BLaER1 treated with 17β-estradiol and CSF1 and Interleukin-3, amounts not matched to agents 10 nM and 100 nM (cell line): ENCODE data around the gene TOP1.

Source experiments
- H3K27ac ChIP-seq, 11 experiments: shearing (Covaris generic); formaldehyde crosslinking; 2 replicates each; pipeline ENCODE4 v1.8.1; 2022
- H3K27me3 ChIP-seq, 11 experiments: shearing (Covaris generic); formaldehyde crosslinking; 2 replicates each; pipeline ENCODE4 v1.8.1; 2022
- H3K36me3 ChIP-seq, 11 experiments: shearing (Covaris generic); formaldehyde crosslinking; 2 replicates each; pipeline ENCODE4 v1.8.1; 2022
- H3K4me1 ChIP-seq, 10 experiments: shearing (Covaris generic); formaldehyde crosslinking; 2 replicates each; pipeline ENCODE4 v1.8.1; 2022
- H3K4me2 ChIP-seq, 11 experiments: shearing (Covaris generic); formaldehyde crosslinking; 2 replicates each; pipeline ENCODE4 v1.8.1; 2022
- H3K4me3 ChIP-seq, 10 experiments: shearing (Covaris generic); formaldehyde crosslinking; 2 replicates each; pipeline ENCODE4 v1.8.1; 2022
- H3K9ac ChIP-seq, 11 experiments: shearing (Covaris generic); formaldehyde crosslinking; 2 replicates each; pipeline ENCODE4 v1.8.1; 2022
- H3K9me3 ChIP-seq, 11 experiments: shearing (Covaris generic); formaldehyde crosslinking; replicated peaks in 1 of 11; 2 replicates each; pipeline ENCODE4 v1.8.1; 2022
- H4K20me1 ChIP-seq, 11 experiments: shearing (Covaris generic); formaldehyde crosslinking; 2 replicates each; pipeline ENCODE4 v1.8.1; 2022
- Cebpa-rat ChIP-seq, 11 experiments: shearing (Covaris generic); IDR thresholded peaks; 2 replicates each; pipeline ENCODE4 v1.8.1; 2022

The TOP1 gene

GRCh38 chr20:41155261-41155660 lies 126.6 kb downstream of the TOP1 start:
- H3K4me2 ChIP-seq, result peak overlapping the region in 4 of 11 experiments; percentile 65 to 80 (median 72); a peak in 5 of 22 replicates
- H3K9ac ChIP-seq, result no peak overlapping the region
- TF ChIP-seq Cebpa-rat (IDR thresholded peaks at IDR 0.05), result no peak
- H4K20me1 ChIP-seq, result peaks cover 19 to 100% (median 100%) of the 10 kb centered on the region in 11 experiments; a peak in 20 of 22 replicates
- peaks cover 9 to 44% (median 23%) of the 10 kb centered on the region in 11 experiments; a peak in 21 of 22 replicates for H3K36me3 ChIP-seq
- no peaks in the 10 kb centered on the region for H3K9me3 ChIP-seq
- no peak overlapping the region for H3K27ac ChIP-seq
- H3K4me1 ChIP-seq, result peaks cover 19 to 69% (median 56%) of the 10 kb centered on the region in 10 experiments
- H3K4me3 ChIP-seq, result no peak overlapping the region
- H3K27me3 ChIP-seq, result no peaks in the 10 kb centered on the region

- peaks cover 18 to 64% (median 47%) of the 10 kb centered on the region in 11 experiments for H3K36me3 ChIP-seq
- H3K27ac ChIP-seq, result no peak overlapping the region
- peaks cover 0 to 11% (median 4%) of the 10 kb centered on the region in 11 experiments; a peak in 11 of 22 replicates for H3K27me3 ChIP-seq
- H3K4me1 ChIP-seq, result peaks cover 19 to 49% (median 46%) of the 10 kb centered on the region in 10 experiments
- H3K9me3 ChIP-seq, result no peaks in the 10 kb centered on the region
- no peak for TF ChIP-seq Cebpa-rat (IDR thresholded peaks at IDR 0.05)
- no peak overlapping the region for H3K4me3 ChIP-seq
- peak overlapping the region in 8 of 11 experiments; percentile 61 to 80 (median 73); a peak in 13 of 22 replicates for H3K4me2 ChIP-seq
- peaks cover 18 to 100% (median 100%) of the 10 kb centered on the region in 11 experiments; a peak in 20 of 22 replicates for H4K20me1 ChIP-seq
- H3K9ac ChIP-seq, result no peak overlapping the region
Measured at GRCh38 chr20:41158082-41158625, 129.5 kb downstream of the TOP1 start.

GRCh38 chr20:41159547-41159946 lies 130.9 kb downstream of the TOP1 start:
- no peaks in the 10 kb centered on the region for H3K9me3 ChIP-seq
- H3K9ac ChIP-seq, result no peak overlapping the region
- peaks cover 32 to 74% (median 61%) of the 10 kb centered on the region in 11 experiments for H3K36me3 ChIP-seq
- H3K27me3 ChIP-seq, result peaks cover 8 to 25% (median 17%) of the 10 kb centered on the region in 11 experiments; a peak in 20 of 22 replicates
- no peak overlapping the region for H3K4me3 ChIP-seq
- no peak overlapping the region for H3K27ac ChIP-seq
- H4K20me1 ChIP-seq, result peaks cover 18 to 100% (median 100%) of the 10 kb centered on the region in 11 experiments; a peak in 20 of 22 replicates
- TF ChIP-seq Cebpa-rat (IDR thresholded peaks at IDR 0.05), result no peak
- peaks cover 13 to 35% (median 32%) of the 10 kb centered on the region in 10 experiments for H3K4me1 ChIP-seq
- H3K4me2 ChIP-seq, result no peak overlapping the region

- H3K9me3 ChIP-seq, result no peaks in the 10 kb centered on the region
- peaks cover 12 to 100% (median 100%) of the 10 kb centered on the region in 11 experiments; a peak in 20 of 22 replicates for H4K20me1 ChIP-seq
- H3K4me3 ChIP-seq, result no peak overlapping the region
- no peak for TF ChIP-seq Cebpa-rat (IDR thresholded peaks at IDR 0.05)
- H3K27me3 ChIP-seq, result peaks cover 19 to 36% (median 29%) of the 10 kb centered on the region in 11 experiments; a peak in 21 of 22 replicates
- no peak overlapping the region for H3K4me2 ChIP-seq
- no peak overlapping the region for H3K9ac ChIP-seq
- H3K27ac ChIP-seq, result no peak overlapping the region
- peaks cover 44 to 77% (median 71%) of the 10 kb centered on the region in 11 experiments for H3K36me3 ChIP-seq
- peaks cover 13 to 25% (median 22%) of the 10 kb centered on the region in 10 experiments for H3K4me1 ChIP-seq
Measured at GRCh38 chr20:41160686-41161085, 132.1 kb downstream of the TOP1 start.

- H3K4me2 ChIP-seq, result no peak overlapping the region
- H4K20me1 ChIP-seq, result peaks cover 7 to 100% (median 100%) of the 10 kb centered on the region in 11 experiments; a peak in 20 of 22 replicates
- H3K4me1 ChIP-seq, result peaks cover 8 to 21% (median 16%) of the 10 kb centered on the region in 10 experiments
- no peaks in the 10 kb centered on the region for H3K9me3 ChIP-seq
- TF ChIP-seq Cebpa-rat (IDR thresholded peaks at IDR 0.05), result no peak
- peaks cover 31 to 47% (median 41%) of the 10 kb centered on the region in 11 experiments; a peak in 21 of 22 replicates for H3K27me3 ChIP-seq
- no peak overlapping the region for H3K27ac ChIP-seq
- peaks cover 56 to 88% (median 83%) of the 10 kb centered on the region in 11 experiments for H3K36me3 ChIP-seq
- H3K4me3 ChIP-seq, result no peak overlapping the region
- no peak overlapping the region for H3K9ac ChIP-seq
Measured at GRCh38 chr20:41161886-41162285, 133.3 kb downstream of the TOP1 start.

GRCh38 chr20:41162396-41162795 lies 133.8 kb downstream of the TOP1 start:
- H3K4me3 ChIP-seq, result no peak overlapping the region
- no peak overlapping the region for H3K9ac ChIP-seq
- H3K27me3 ChIP-seq, result peaks cover 36 to 52% (median 42%) of the 10 kb centered on the region in 11 experiments; a peak in 21 of 22 replicates
- H4K20me1 ChIP-seq, result peaks cover 7 to 100% (median 100%) of the 10 kb centered on the region in 11 experiments; a peak in 20 of 22 replicates
- H3K9me3 ChIP-seq, result no peaks in the 10 kb centered on the region
- TF ChIP-seq Cebpa-rat (IDR thresholded peaks at IDR 0.05), result no peak
- H3K27ac ChIP-seq, result no peak overlapping the region
- peaks cover 4 to 21% (median 16%) of the 10 kb centered on the region in 10 experiments for H3K4me1 ChIP-seq
- no peak overlapping the region for H3K4me2 ChIP-seq
- peaks cover 59 to 93% (median 88%) of the 10 kb centered on the region in 11 experiments for H3K36me3 ChIP-seq

- Histone ChIP-seq H3K4me3 (no peak overlapping the region), H3K36me3 (peaks cover 62 to 99% (median 88%) of the 10 kb centered on the region in 11 experiments), H3K4me2 (no peak overlapping the region), H3K9ac (no peak overlapping the region), H3K4me1 (peaks cover 9 to 27% (median 23%) of the 10 kb centered on the region in 10 experiments), H3K9me3 (no peaks in the 10 kb centered on the region), H4K20me1 (peaks cover 9 to 100% (median 100%) of the 10 kb centered on the region in 11 experiments; a peak in 20 of 22 replicates), H3K27me3 (peaks cover 38 to 66% (median 49%) of the 10 kb centered on the region in 11 experiments), H3K27ac (no peak overlapping the region)
- TF ChIP-seq Cebpa-rat (IDR thresholded peaks at IDR 0.05), result no peak
Measured at GRCh38 chr20:41163821-41164220, 135.2 kb downstream of the TOP1 start.

- no peak overlapping the region for H3K4me3 ChIP-seq
- H3K27ac ChIP-seq, result no peak overlapping the region
- H3K4me1 ChIP-seq, result peaks cover 9 to 27% (median 23%) of the 10 kb centered on the region in 10 experiments
- H3K27me3 ChIP-seq, result peaks cover 52 to 80% (median 64%) of the 10 kb centered on the region in 11 experiments
- H3K4me2 ChIP-seq, result no peak overlapping the region
- H4K20me1 ChIP-seq, result peaks cover 9 to 100% (median 100%) of the 10 kb centered on the region in 11 experiments; a peak in 20 of 22 replicates
- H3K9me3 ChIP-seq, result no peaks in the 10 kb centered on the region
- H3K9ac ChIP-seq, result no peak overlapping the region
- H3K36me3 ChIP-seq, result peaks cover 68 to 99% (median 88%) of the 10 kb centered on the region in 11 experiments
- no peak for TF ChIP-seq Cebpa-rat (IDR thresholded peaks at IDR 0.05)
Measured at GRCh38 chr20:41165001-41165882, 136.6 kb downstream of the TOP1 start.
